H1 (cell line): ENCODE data around the gene H2BK1. TPM values are rescaled to one million over a fixed set of nuclear protein-coding genes. Genes with fewer than 3 reads are reported as not detected.

Experiments
- ASH2L ChIP-seq: fragments of 200-600, 300-600 bp; sonication (generic); IDR thresholded peaks from one replicate; pipeline ENCODE4 v1.7.1; 2017; ENCODE audit warnings: low read length
- BRCA1 ChIP-seq: IDR thresholded peaks from 2 replicates; pipeline ENCODE4 v1.6.1; 2012; ENCODE audit warnings: low read depth, low read length, improper control_type of control experiment
- CHD2 ChIP-seq: IDR thresholded peaks from 2 replicates; pipeline ENCODE4 v1.6.1; 2012; ENCODE audit warnings: low read length, improper control_type of control experiment
- EZH2 ChIP-seq: fragments of 200-600 bp; sonication (generic); IDR thresholded peaks from 2 replicates; pipeline ENCODE4 v1.7.1; 2012; ENCODE audit warnings: low read depth, mild to moderate bottlenecking, moderate library complexity, low read length, inconsistent platforms; ENCODE audit not compliant: severe bottlenecking
- GABPA ChIP-seq: IDR thresholded peaks from 2 replicates; pipeline ENCODE4 v1.6.1; 2011; ENCODE audit warnings: mild to moderate bottlenecking, low read length, moderate library complexity, borderline replicate concordance; ENCODE audit not compliant: insufficient read depth
- HDAC2 ChIP-seq, 2 experiments: fragments of 300-600 bp in 1 of 2; sonication (generic) in 1 of 2; IDR thresholded peaks; 2 replicates each; pipeline ENCODE4 v1.6.1; 2011 to 2012; ENCODE audit warnings: low read depth in 2 of 2, low read length in 2 of 2, mild to moderate bottlenecking in 2 of 2, moderate library complexity in 2 of 2, borderline replicate concordance in 1 of 2, inconsistent platforms in 1 of 2
- HDAC6 ChIP-seq: IDR thresholded peaks from one replicate; pipeline ENCODE4 v1.7.1; 2012; ENCODE audit warnings: low read depth, mild to moderate bottlenecking, inconsistent platforms, low read length, moderate library complexity
- JUN ChIP-seq: IDR thresholded peaks from 2 replicates; pipeline ENCODE4 v1.6.1; 2011; ENCODE audit warnings: low read depth, mild to moderate bottlenecking, improper control_type of control experiment, low read length
- MAFK ChIP-seq: IDR thresholded peaks from 2 replicates; pipeline ENCODE4 v1.6.1; 2012; ENCODE audit warnings: low read depth, mild to moderate bottlenecking, improper control_type of control experiment, low read length
- PHF8 ChIP-seq: fragments of 200-600 bp; sonication (generic); conservative IDR thresholded peaks from 2 replicates; pipeline ENCODE4 v1.7.1; 2012; ENCODE audit warnings: low read depth, mild to moderate bottlenecking, inconsistent platforms, low read length, moderate library complexity
- POU5F1 ChIP-seq: IDR thresholded peaks from 2 replicates; pipeline ENCODE4 v1.6.1; 2011; ENCODE audit warnings: low read depth, mild to moderate bottlenecking, low read length, moderate library complexity
- RAD21 ChIP-seq, 2 experiments: IDR thresholded peaks in 1 of 2; conservative IDR thresholded peaks in 1 of 2; 2 replicates each; pipeline ENCODE4 v1.6.1; 2011; ENCODE audit warnings: low read depth in 2 of 2, low read length in 2 of 2, improper control_type of control experiment in 1 of 2, inconsistent platforms in 1 of 2, mild to moderate bottlenecking in 1 of 2, moderate library complexity in 1 of 2
- RFX5 ChIP-seq: IDR thresholded peaks from 2 replicates; pipeline ENCODE4 v1.6.1; 2011; ENCODE audit warnings: low read depth, low read length, improper control_type of control experiment, borderline replicate concordance
- RNF2 ChIP-seq: fragments of 200-900, 300-1000 bp; sonication (generic); IDR thresholded peaks from 2 replicates; pipeline ENCODE4 v1.7.1; 2016; ENCODE audit warnings: borderline replicate concordance, low read depth, mild to moderate bottlenecking, antibody characterized with exemption, low read length; ENCODE audit not compliant: poor library complexity, severe bottlenecking; ENCODE audit errors: missing control alignments
- SIN3A ChIP-seq, 2 experiments: IDR thresholded peaks in 1 of 2; conservative IDR thresholded peaks in 1 of 2; 2 replicates each; pipeline ENCODE4 v1.6.1; 2011 to 2012; ENCODE audit warnings: low read length in 2 of 2, improper control_type of control experiment in 1 of 2, low read depth in 1 of 2, mild to moderate bottlenecking in 1 of 2
- SIX5 ChIP-seq: IDR thresholded peaks from 2 replicates; pipeline ENCODE4 v1.6.1; 2011; ENCODE audit warnings: mild to moderate bottlenecking, low read depth, low read length
- SP2 ChIP-seq: IDR thresholded peaks from 2 replicates; pipeline ENCODE4 v1.6.1; 2012; ENCODE audit warnings: mild to moderate bottlenecking, low read length, inconsistent platforms
- TAF1 ChIP-seq: IDR thresholded peaks from 2 replicates; pipeline ENCODE4 v1.6.1; 2011; ENCODE audit warnings: mild to moderate bottlenecking, low read depth, low read length
- TBP ChIP-seq: IDR thresholded peaks from 2 replicates; pipeline ENCODE4 v1.6.1; 2011; ENCODE audit warnings: low read depth, low read length, improper control_type of control experiment
- ZNF274 ChIP-seq: IDR thresholded peaks from 2 replicates; pipeline ENCODE4 v1.7.0; 2012; ENCODE audit warnings: low read length, borderline replicate concordance; ENCODE audit errors: extremely low read depth
- polyA plus RNA-seq, 7 experiments: library from polyadenylated mRNA; depleted of rRNA in 3 of 7; stranded (reverse) in 5 of 7; unstranded in 2 of 7; fragments of >200 nt in 5 of 7; fragments of 200-250 nt in 2 of 7; gene quantifications; 1 replicate in 5 of 7; 2 replicates in 1 of 7; 4 replicates in 1 of 7; pipeline versions ENCODE4 v1.2.1 to v1.2.3, GENCODE V29; 2011 to 2013; ENCODE audit warnings: missing spikeins in 2 of 7, mixed read lengths in 2 of 7
- total RNA-seq: library from RNA; stranded (reverse); fragmentation: NEBNext Ultra II Directional; extraction: Animal tissue kit (Norgen Biotek cat#: 25700); gene quantifications from 2 replicates; pipeline ENCODE4 v1.2.1, GENCODE V29; 2021
- TF ChIP-seq, protein P1 (sequence below): IDR thresholded peaks from 2 replicates; pipeline ENCODE4 v1.6.1; 2012; ENCODE audit warnings: inconsistent platforms
- TF ChIP-seq, protein P2 (sequence below): IDR thresholded peaks from 2 replicates; pipeline ENCODE4 v1.6.1; 2012; ENCODE audit warnings: inconsistent platforms

Gene H2BK1
- total and polyA plus RNA-seq, 2 of the 8 experiments (the other 6 are each of a cell fraction or from before 2014, with no cell fraction given), result not detected

DNA sequence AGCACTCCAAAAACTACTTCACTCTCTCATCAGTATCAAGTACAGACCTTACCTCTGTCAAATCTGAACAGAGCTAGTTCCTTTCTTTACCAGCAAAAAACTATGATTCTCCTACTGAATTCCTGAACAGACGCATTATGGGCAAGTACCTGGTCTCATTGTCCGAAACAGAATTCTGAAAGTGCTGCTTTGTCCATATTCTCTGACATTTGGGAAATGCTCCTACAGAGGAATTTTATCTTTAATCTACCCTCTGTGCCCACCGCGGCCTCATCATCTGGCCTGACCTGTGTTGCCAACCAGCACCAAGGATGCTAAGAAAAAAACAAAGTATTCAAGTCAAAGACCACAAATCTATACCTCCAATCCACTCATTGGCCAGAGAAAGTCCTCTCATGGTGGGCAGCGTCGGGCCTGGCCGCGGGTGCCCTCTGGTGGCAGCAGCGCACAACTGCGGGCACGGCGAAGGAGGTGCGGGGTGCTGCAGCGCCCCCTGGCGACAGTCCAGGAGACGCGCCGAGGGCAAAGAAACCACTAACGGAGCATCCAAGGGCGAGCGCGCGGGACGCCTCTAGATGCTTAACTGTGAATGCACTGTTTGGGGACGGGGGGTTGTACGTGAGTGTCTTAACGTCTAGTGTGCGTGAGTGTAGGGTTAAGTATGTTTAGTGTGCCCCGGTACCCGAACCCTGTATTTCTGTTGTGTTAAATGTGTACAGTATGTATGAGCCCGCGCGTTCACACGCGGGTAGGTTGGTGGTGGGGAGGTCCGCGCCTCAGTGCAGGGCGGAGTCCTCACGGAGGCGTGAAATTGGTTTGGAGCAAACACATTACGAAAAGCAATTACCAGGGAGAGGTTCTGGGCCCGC lies 37.8 kb downstream of the H2BK1 start (continued):
- TF ChIP-seq SIN3A (conservative IDR thresholded peaks at IDR 0.05 in 1 of 2, IDR thresholded peaks at IDR 0.05 in 1 of 2; ENCODE audit: low read depth in 1 of 2, low read length in 2 of 2) (peak in 1 of 2 experiments; percentile 57; a peak in 1 of 4 replicates), TAF1 (no peak), RAD21 (IDR thresholded peaks at IDR 0.05 in 1 of 2, conservative IDR thresholded peaks at IDR 0.05 in 1 of 2; ENCODE audit: low read depth in 2 of 2, low read length in 2 of 2) (peak; percentile 93 to 97), RNF2 (no peak), ASH2L (no peak), ZNF274 (no peak), RFX5 (no peak), JUN (no peak), CHD2 (no peak), GABPA (no peak), HDAC6 (no peak), POU5F1 (no peak), HDAC2 (IDR thresholded peaks at IDR 0.05; ENCODE audit: borderline replicate concordance in 1 of 2, low read depth in 2 of 2, low read length in 2 of 2) (no peak), MAFK (no peak), SP2 (no peak), TBP (no peak), BRCA1 (peak; percentile 15; the same call in 1 of the 2 replicates), EZH2 (no peak), PHF8 (no peak), SIX5 (no peak)
- TF ChIP-seq, protein P1, sequence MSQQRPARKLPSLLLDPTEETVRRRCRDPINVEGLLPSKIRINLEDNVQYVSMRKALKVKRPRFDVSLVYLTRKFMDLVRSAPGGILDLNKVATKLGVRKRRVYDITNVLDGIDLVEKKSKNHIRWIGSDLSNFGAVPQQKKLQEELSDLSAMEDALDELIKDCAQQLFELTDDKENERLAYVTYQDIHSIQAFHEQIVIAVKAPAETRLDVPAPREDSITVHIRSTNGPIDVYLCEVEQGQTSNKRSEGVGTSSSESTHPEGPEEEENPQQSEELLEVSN, result 0 out of 2 replicates have a peak, but pooled peaks have one; percentile 54
- TF ChIP-seq, protein P2, sequence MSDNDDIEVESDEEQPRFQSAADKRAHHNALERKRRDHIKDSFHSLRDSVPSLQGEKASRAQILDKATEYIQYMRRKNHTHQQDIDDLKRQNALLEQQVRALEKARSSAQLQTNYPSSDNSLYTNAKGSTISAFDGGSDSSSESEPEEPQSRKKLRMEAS, result peak; percentile 66; the same call in 1 of the 2 replicates
